Measurements from ENCODE around the gene SLC7A7. TPM values are rescaled to one million over a fixed set of nuclear protein-coding genes. Genes with fewer than 3 reads are reported as not detected.

SLC7A7 gene
- total RNA-seq, 1 donor from 2014 or later = 84.4 TPM

GRCh38 chr14:22848351-22849164, 33.3 kb upstream of the SLC7A7 start:
- no peak for TF ChIP-seq CTCF (IDR thresholded peaks at IDR 0.05)
- peaks cover 34% of the 10 kb centered on the region for H3K36me3 ChIP-seq
- intact Hi-C loops (cut with DNase I) = no loop called here
- ATAC-seq (peak; percentile 19), DNase-seq (peak; percentile 69)
- peaks cover 60% of the 10 kb centered on the region for H3K4me1 ChIP-seq
- H3K9me3 ChIP-seq = no peaks in the 10 kb centered on the region
- H3K27me3 ChIP-seq = no peaks in the 10 kb centered on the region
- peak overlapping the region; percentile 84 for H3K27ac ChIP-seq
- no peak overlapping the region for H3K4me3 ChIP-seq

- ATAC-seq = peak; percentile 32
- intact Hi-C loops (cut with DNase I) = no loop called here
- Histone ChIP-seq H3K27me3 (no peaks in the 10 kb centered on the region), H3K4me3 (no peak overlapping the region), H3K27ac (peak overlapping the region; percentile 84), H3K4me1 (peaks cover 54% of the 10 kb centered on the region), H3K36me3 (peaks cover 42% of the 10 kb centered on the region), H3K9me3 (no peaks in the 10 kb centered on the region)
- no peak for TF ChIP-seq CTCF (IDR thresholded peaks at IDR 0.05)
- peak; percentile 62 for DNase-seq
Measured at GRCh38 chr14:22847661-22848341, 32.6 kb upstream of the SLC7A7 start.

GRCh38 chr14:22846811-22847307, 31.6 kb upstream of the SLC7A7 start:
- Histone ChIP-seq H3K4me1 (peaks cover 48% of the 10 kb centered on the region), H3K9me3 (no peaks in the 10 kb centered on the region), H3K27ac (peak overlapping the region; percentile 65), H3K36me3 (peaks cover 51% of the 10 kb centered on the region), H3K27me3 (no peaks in the 10 kb centered on the region), H3K4me3 (no peak overlapping the region)
- no peak for TF ChIP-seq CTCF (IDR thresholded peaks at IDR 0.05)
- ATAC-seq (no peak), DNase-seq (peak; percentile 48)
- intact Hi-C loops (cut with DNase I) = no loop called here

- peak; percentile 61 for DNase-seq
- Histone ChIP-seq H3K4me1 (peaks cover 41% of the 10 kb centered on the region), H3K4me3 (no peak overlapping the region), H3K27me3 (no peaks in the 10 kb centered on the region), H3K9me3 (no peaks in the 10 kb centered on the region), H3K36me3 (peaks cover 60% of the 10 kb centered on the region), H3K27ac (peak overlapping the region; percentile 65)
- TF ChIP-seq CTCF (IDR thresholded peaks at IDR 0.05) = no peak
- no peak for ATAC-seq
- intact Hi-C loops (cut with DNase I) = no loop called here
Measured at GRCh38 chr14:22845821-22846625, 30.8 kb upstream of the SLC7A7 start.

GRCh38 chr14:22845103-22845394, 29.8 kb upstream of the SLC7A7 start:
- TF ChIP-seq CTCF (IDR thresholded peaks at IDR 0.05) = no peak
- intact Hi-C loops (cut with DNase I) = no loop called here
- no peak for ATAC-seq
- no peaks in the 10 kb centered on the region for H3K27me3 ChIP-seq
- peaks cover 60% of the 10 kb centered on the region for H3K36me3 ChIP-seq
- no peaks in the 10 kb centered on the region for H3K9me3 ChIP-seq
- peaks cover 40% of the 10 kb centered on the region for H3K4me1 ChIP-seq
- H3K4me3 ChIP-seq = no peak overlapping the region
- DNase-seq = no peak
- no peak overlapping the region for H3K27ac ChIP-seq
